Measurements from ENCODE around the gene PARP2. TPM values are rescaled to one million over a fixed set of nuclear protein-coding genes. Genes with fewer than 3 reads are reported as not detected.

Gene PARP2
- polyA plus RNA-seq, 1 donor from 2014 or later = 78.7 TPM

- no peak overlapping the region for H2AFZ ChIP-seq (ENCODE audit: low read depth, low read length)
- no peaks in the 10 kb centered on the region for H3K79me2 ChIP-seq (replicated peaks; ENCODE audit: insufficient read depth, low read length)
- no peak overlapping the region for H3K27ac ChIP-seq (ENCODE audit: low read length)
- no peaks in the 10 kb centered on the region for H3F3A ChIP-seq (ENCODE audit: insufficient read depth, low read length, poor library complexity, severe bottlenecking)
- H3K9me2 ChIP-seq (ENCODE audit: insufficient read depth, low read length) = no peaks in the 10 kb centered on the region
- H3K36me3 ChIP-seq (ENCODE audit: insufficient read depth, low read length) = no peaks in the 10 kb centered on the region
- H3K9ac ChIP-seq (ENCODE audit: low read length) = no peak overlapping the region
- H3K4me2 ChIP-seq (ENCODE audit: low read length) = no peak overlapping the region
- no peaks in the 10 kb centered on the region for H4K20me1 ChIP-seq (ENCODE audit: insufficient read depth)
- no peaks in the 10 kb centered on the region for H3K9me3 ChIP-seq (ENCODE audit: low read length)
- no peak overlapping the region for H3K4me3 ChIP-seq (ENCODE audit: low read length)
- TF ChIP-seq RAD21 (conservative IDR thresholded peaks at IDR 0.05) (no peak), EP300 (conservative IDR thresholded peaks at IDR 0.05; ENCODE audit: poor library complexity, severe bottlenecking) (no peak), REST (IDR thresholded peaks at IDR 0.05; ENCODE audit: borderline replicate concordance) (no peak)
- H3K27me3 ChIP-seq (ENCODE audit: insufficient read depth, low read depth, low read length) = no peaks in the 10 kb centered on the region
Observed at GRCh38 chr14:20365928-20366327, 22.5 kb downstream of the PARP2 start.

GRCh38 chr14:20372796-20373195 is 29.4 kb downstream of the PARP2 start:
- no peaks in the 10 kb centered on the region for H3K27me3 ChIP-seq (ENCODE audit: insufficient read depth, low read depth, low read length)
- no peaks in the 10 kb centered on the region for H3K36me3 ChIP-seq (ENCODE audit: insufficient read depth, low read length)
- H4K20me1 ChIP-seq (ENCODE audit: insufficient read depth) = no peaks in the 10 kb centered on the region
- no peaks in the 10 kb centered on the region for H3F3A ChIP-seq (ENCODE audit: insufficient read depth, low read length, poor library complexity, severe bottlenecking)
- H3K4me2 ChIP-seq (ENCODE audit: low read length) = no peak overlapping the region
- H2AFZ ChIP-seq (ENCODE audit: low read depth, low read length) = no peak overlapping the region
- H3K27ac ChIP-seq (ENCODE audit: low read length) = no peak overlapping the region
- no peaks in the 10 kb centered on the region for H3K79me2 ChIP-seq (replicated peaks; ENCODE audit: insufficient read depth, low read length)
- TF ChIP-seq REST (IDR thresholded peaks at IDR 0.05; ENCODE audit: borderline replicate concordance) (no peak), TAF1 (IDR thresholded peaks at IDR 0.05; ENCODE audit: low read depth) (no peak), POLR2AphosphoS5 (IDR thresholded peaks at IDR 0.05) (no peak), MXI1 (conservative IDR thresholded peaks at IDR 0.05; ENCODE audit: poor library complexity, severe bottlenecking) (no peak), EZH2 (IDR thresholded peaks at IDR 0.05; ENCODE audit: borderline replicate concordance, insufficient read depth, low read length, poor library complexity, severe bottlenecking) (no peak), EP300 (conservative IDR thresholded peaks at IDR 0.05; ENCODE audit: poor library complexity, severe bottlenecking) (no peak), SMC3 (conservative IDR thresholded peaks at IDR 0.05; ENCODE audit: poor library complexity) (no peak), CTCF (IDR thresholded peaks at IDR 0.05; ENCODE audit: poor library complexity, severe bottlenecking) (no peak)
- H3K4me3 ChIP-seq (ENCODE audit: low read length) = no peak overlapping the region
- no peaks in the 10 kb centered on the region for H3K9me2 ChIP-seq (ENCODE audit: insufficient read depth, low read length)
- no peak overlapping the region for H3K9ac ChIP-seq (ENCODE audit: low read length)
- H3K9me3 ChIP-seq (ENCODE audit: low read length) = no peaks in the 10 kb centered on the region
